GM21737 (cell line): ENCODE data around the gene PCSK5.

Experiments used
- ATAC-seq: cut with Tn5 transposase; IDR thresholded peaks from one replicate; pipeline ENCODE4 v1.9.1; 2021; ENCODE audit warnings: mild to moderate bottlenecking, moderate library complexity; ENCODE audit not compliant: unreplicated experiment

PCSK5 gene

DNA sequence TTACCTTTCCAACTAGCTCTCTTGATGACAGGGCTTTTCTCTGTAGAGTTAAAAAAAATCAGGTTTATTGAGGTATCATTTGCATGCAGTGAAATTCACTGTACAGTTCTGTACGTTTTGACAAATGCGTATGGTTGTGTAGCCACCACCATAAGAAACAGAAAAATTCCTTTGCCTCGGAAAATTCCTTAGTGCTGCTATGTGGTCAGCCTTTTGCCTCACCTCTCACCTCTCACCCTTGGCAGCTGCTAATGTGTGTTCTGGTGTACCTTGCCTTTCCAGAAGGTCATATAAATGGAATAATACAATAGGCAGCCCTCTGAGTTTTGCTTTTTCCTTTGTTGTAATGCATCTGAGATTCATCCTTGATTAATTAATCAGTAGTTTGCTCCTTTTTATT is 28.4 kb downstream of the PCSK5 start:
- ATAC-seq = no peak

DNA sequence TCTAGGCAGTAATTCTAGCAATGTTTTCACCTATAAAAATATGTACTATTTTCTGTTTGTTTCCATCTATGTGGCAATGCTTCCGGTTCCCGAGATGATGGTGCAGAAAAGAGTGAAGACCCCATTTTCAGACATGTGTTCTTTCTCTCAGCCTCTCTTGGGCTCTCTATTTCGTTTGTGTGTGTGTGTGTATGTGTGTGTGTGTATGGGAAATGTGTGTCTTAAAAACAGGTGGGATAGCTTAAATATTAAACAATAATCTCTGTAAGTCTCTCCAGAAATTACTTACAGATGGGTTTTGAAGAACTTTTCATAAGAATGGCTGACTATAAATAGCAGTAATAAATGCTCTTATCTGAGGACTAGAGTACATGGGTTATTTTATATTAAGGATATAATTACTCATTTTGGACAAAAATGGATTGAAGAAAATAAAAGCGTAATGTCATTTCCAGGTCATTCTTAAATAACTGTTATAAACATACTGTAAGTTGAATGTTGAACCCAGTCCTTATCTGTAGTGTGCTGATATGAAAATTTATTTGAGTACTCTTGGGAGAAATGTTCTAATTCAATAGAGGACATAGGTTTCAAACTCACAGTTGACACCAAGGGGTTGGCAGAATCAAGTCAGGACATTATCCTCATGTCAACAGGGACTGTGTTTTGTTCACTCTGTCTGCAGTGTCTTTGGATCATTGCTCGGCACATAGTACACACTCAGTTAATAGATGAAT is 31.1 kb downstream of the PCSK5 start:
- ATAC-seq = no peak

DNA sequence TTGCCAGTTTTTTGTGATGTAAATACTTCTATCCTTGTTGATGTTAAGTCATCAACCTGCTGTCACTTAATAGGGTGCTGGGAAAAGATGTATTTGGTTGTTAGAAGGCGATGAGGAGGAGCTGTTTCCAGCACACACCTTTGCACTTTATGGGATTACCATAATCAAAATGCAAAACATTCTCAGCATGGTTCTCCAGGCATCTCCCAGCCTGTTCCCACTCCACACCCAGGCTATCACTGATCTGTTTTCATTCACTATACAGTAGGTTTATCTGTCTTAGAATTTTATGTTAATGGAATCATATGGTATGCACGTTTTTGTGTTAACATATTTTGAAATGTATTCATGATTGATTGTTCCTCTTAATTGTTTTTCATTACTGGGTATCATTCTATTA is 35.9 kb downstream of the PCSK5 start:
- ATAC-seq = no peak

DNA sequence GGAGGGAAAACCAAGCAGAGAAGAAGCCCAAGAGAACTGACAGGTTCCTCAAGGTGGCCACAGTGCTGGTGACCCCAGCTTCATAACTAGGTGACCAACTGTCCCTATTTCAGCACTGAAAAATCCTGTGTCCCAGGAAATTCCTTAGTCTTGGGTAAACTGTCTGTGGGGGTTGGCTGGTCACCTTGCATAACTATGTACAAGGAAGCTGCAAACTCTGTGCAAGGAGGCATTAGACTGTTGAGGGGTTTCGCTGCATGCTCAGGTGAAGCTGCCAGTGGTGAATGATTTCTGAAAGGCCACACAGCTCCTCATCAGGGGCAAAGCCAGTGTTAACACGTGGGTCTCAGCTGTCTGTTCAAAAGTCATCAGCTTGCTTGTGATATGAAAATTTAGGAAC is 36.9 kb downstream of the PCSK5 start:
- no peak for ATAC-seq

DNA sequence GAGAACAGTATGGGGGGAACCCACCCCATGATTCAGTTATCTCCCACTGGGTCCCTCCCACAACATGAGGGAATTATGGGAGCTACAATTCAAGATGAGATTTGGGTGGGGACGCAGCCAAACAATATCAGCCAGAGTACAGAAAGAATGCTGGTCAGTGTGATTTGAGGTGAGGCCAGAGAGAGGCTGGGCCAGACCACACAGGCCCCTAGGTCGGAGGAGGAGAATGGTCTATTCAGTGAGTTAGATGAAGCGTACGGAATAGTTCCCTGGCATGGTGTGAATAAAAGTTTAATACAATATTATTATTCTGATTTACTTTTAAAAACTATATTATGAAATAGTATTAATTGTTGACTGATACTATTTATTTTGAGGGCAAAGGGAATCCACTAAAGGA is 39.7 kb downstream of the PCSK5 start:
- ATAC-seq = no peak

DNA sequence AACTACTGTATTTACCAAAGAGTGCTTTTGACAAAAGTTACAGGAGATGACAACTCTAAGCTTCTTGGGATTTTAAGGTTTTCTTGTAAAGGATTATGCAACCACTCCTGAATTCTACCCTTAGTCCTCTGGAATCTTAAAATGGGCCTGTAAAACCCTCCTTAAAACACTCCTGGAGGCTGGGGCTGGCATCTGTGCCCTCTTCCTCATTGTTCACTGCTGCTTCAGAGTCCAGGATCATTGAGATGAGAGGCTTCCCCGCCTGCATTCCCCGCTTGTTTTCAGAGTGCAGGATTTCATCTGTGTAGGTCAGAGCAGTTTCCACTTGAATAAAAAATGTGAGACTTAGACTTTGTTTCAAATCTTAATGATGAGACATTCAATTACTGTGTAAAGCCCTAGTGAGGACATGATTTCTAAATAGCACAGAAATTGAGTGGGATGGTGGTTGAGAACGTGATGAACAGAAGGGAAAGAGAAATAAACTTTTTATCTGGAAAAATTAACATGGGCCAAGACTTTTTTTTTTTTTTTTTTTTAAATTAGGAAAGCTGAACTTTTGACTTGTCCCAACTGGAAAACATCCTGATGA is 40.4 kb downstream of the PCSK5 start:
- no peak for ATAC-seq

DNA sequence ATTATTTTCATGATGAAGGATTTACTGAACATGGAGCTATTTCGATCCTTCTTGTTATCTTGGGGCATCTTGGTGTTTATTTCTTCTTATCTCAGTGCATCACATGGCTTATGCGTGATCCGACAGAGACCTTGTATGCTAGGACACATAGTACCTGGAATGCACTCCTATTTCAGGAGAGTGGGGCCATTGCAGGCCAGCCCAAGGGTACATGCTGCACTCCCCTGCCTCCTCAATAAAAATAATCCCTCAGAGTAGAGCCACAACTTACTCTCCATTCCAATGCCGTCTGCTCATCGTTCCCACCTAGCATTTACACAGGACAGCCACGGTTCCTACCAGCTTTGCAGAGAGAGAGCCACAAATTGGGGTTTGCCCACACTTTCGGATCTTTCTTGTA is 43.5 kb downstream of the PCSK5 start:
- no peak for ATAC-seq

DNA sequence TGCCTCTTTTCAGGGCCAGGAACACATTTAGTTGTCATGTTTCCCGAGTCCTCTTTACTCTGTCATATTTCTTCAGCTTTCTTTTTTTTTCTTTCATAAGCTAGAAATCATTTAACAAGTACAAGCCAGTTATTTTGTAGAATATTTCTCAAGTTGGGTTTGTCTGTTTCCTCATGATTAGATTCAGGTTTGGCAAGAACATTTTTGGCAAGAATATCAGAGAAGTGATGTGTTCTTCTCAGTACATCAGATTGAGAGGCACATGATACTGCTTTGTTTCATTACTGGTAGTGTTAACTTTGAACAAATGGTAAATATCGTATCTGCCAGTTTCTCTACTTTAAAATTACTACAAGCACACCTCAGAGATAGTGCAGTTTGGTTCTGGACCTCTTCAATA is 45.1 kb downstream of the PCSK5 start:
- no peak for ATAC-seq

DNA sequence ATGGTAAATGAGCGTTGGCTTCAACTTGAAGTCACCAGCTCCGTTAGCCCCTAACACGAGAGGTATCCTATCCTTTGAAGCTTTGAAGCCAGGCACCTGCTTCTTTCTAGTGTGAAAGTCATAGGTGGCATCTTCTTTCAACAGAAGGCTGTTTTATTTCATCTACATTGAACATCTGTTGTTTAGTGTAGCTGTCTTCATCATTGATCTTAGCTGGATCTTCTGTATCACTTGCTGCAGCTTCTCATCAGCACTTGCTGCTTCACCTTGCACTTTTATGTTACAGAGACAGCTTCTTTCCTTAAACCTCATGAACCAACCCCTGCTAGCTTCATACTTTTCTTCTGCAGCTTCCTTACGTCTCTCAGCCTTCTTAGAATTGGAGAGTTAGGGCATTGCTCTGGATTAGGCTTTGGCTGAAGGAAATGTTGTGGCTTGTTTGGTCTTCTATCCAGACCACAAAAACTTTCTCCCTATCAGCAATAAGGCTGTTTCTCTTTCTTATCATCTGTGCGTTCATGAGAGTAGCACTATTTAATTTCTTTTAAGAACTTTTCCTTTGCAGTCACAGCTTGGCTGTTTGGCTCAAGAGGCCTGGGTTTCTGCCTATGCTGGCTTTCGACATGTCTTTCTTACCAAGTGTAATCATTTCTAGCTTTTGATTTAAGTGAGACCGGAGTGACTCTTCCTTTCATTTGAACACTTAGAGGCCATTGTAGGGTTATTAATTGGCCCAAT is 47.2 kb downstream of the PCSK5 start:
- no peak for ATAC-seq

DNA sequence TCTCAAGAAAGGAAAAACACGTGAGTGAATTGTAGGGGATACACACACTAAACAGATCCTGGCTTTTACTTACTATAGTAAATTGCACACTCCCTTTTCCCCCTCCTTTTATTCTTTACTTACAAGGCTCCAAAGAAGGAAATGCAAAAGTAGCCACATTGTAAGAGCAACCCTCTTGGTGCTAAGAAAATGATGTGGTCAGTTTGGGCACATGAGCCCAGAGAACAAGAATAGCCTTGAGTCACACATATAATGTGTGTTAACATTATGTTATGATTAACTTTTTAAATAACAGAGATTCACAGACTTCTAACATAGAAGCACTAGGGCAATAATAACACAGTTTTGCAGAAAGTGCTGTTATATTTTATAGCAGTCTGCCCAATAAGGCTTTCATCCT is 48.5 kb downstream of the PCSK5 start:
- no peak for ATAC-seq

DNA sequence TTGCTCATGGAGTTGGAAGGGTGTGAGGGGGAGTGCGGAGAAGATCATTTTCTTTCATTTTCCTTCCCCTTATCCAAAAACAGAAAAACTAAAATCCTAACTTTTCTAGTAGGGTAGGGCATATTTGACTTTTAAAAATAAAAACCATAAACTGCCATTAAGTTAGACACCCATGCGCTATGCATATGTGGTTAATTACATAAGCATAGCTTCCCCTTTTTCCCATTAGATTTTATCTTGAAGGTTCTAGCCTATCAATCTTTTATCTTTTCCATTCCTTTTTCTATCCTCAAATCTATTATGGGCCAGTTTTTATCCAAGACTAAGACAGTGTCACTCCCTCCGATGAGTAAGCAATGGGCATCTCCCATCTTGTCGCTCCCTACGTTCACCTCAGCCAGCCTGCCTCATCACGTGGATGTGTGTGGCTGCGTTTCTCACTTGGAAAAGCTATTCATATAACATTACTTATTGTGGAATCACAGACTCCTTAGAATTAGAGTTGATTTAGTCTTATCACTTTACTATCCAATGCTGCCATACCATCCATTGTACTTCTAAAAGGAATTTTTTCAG is 49.2 kb downstream of the PCSK5 start:
- no peak for ATAC-seq

DNA sequence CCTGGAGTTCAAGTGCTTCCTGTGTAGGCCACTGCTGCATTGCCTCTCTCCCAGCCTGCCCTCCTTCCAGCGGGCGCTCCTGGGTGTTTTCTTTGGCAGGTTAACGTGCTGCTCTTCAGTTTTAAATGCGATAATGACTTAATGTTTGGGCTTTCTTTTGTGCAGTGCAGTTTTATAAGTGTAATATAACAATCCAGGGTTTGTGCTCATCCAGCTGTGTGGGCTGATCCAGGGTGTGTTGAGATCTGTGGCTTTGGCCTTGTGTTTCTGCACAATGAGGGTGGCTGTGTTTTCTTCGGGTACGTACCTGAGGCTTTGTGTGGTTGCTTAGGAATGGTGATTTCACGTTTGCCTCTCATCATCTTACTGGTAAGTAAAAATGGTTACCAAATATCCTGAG is 50.6 kb downstream of the PCSK5 start:
- no peak for ATAC-seq

DNA sequence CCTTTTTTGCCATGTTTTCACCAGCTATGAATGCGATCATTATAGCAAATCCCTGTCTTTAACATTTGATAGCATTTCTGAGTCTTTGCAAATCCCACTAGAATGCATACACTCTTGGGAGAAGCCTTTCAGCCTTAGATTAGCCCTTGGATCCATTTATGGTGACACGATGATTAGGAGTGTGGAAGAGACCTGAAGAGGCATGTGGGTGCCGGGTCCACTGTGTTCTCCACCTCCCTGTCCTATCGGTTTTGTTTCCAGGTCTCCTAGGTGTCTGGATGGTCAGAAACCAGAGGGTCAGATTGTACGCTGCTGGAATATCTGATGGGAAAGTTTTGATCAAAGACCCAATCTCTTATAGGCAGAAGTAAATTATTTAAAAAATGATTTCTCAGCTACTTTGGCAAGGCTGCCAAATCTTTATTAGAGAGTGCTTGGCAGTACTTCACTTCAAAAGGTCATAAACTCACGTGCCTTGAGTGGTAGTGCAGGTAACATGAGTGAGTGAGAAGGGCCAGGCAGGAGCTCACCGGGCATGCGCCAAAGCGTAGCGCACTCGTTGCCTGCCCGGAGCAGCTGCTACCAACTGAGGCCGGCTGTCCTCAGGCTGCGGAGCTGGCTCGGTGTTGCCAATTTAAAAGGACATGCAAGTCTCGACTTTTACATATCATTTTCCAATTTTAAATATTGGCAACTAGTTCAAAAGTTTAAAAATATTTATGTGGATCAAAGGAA is 51.3 kb downstream of the PCSK5 start:
- no peak for ATAC-seq

DNA sequence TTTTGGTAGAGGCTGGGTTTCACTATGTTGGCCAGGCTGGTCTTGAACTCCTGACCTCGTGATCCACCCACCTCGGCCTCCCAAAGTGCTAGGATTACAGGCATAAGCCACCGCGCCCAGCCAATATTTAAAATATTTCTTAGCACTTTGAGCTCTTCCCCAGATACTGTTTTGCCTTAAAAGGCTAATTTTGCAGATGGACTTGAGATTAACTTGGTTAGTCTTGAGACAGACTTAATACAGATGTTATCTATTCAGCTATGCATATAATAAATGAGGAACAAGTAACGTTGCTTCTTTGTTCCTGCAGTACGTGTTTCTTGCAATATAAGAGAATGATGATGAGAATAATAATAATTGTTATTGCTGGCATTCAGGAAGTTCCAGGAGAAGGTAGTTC is 56.3 kb downstream of the PCSK5 start:
- ATAC-seq = no peak

DNA sequence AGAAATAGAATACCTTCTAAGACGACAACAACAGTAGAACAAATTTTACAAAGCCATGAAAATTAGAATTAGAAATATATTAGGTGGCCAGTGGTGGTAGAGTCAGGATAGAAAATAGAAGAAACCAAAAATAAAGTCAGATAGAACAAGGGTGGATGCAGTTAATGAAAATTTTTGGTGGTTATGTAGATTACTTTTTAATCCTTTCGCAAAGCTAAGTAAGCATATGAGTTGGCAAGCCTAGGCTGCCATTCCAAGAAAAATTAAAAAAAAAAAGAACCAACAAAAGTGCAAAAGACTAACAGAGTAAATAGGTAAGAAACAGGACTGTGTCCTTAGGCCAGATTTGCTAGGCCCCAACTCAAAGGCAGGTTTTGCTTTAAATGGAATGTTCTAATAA is 56.8 kb downstream of the PCSK5 start:
- no peak for ATAC-seq

DNA sequence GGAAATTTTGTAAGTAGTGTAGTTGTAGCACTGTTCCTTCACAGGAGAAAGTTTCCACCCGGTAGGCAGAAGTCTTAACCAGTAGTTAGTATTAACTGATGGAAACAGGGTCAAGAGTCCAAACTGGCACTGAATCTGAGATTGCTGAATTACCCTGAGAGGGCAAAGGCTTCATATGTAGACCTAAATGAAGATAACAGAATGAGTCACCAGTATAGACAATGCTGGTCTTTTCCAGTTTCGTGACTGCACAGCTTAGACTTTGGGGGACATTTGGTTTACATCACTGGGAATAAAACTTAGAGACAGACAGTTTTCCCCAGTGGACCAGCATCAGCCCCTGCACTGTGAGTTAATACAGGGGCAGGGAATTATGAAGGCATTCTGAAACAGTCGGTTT is 60.5 kb downstream of the PCSK5 start:
- no peak for ATAC-seq

DNA sequence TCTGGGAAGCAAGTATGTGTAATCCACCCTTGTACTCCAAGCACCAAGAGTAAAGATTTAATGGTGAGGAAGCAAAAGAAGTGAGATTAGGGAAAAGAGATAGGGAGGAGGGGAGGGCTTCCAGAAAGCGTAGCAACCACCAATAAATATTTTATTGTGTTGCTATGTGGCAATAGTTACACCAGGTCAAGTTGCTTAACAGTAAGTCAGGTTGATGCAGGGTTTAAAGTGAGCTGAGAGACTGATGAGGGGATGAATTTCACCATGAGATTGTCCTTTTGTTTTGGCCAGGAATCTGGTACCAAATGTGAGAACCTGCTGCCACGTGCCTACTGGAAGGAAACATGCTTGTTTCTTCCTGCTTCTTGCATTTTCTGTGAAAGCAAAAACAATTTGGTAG is 62.7 kb downstream of the PCSK5 start:
- no peak for ATAC-seq

DNA sequence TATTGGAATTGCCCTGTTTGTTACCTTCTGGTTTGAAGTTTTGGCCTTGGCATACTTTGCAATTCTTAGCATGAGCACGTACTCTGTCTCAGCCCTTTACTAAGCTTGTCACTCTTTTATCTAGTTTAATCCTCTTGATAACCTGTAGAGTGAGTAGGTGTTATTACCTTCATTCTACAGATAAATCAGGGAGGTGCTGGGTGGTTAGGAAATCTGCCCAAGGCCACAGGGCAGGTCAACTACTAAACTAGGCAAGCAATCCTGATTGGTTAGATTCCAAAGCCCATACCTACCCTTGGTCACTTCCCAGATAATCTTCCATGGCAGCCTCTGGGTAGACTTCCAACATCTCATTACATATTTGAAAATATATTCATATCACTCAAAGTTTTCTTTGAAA is 65.7 kb downstream of the PCSK5 start:
- no peak for ATAC-seq

DNA sequence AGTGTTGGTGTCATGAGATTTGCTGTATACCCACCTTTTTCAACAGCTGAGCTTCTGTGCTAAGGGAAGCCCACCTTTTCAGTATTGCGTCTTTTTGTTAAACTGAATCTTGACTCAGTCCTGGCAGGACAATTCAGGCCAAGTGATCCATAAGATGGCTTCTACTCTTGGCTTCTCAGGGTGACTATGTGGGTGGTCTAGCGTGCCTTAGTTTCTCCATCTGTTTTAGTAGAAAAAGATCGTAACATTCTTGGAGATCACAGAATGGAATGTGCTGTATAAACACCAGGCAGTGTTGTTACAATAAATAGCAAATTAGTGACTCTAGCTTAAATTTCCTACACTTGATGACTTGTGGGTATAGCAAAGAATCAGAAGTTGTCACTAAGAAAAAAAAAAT is 66.6 kb downstream of the PCSK5 start:
- ATAC-seq = no peak

DNA sequence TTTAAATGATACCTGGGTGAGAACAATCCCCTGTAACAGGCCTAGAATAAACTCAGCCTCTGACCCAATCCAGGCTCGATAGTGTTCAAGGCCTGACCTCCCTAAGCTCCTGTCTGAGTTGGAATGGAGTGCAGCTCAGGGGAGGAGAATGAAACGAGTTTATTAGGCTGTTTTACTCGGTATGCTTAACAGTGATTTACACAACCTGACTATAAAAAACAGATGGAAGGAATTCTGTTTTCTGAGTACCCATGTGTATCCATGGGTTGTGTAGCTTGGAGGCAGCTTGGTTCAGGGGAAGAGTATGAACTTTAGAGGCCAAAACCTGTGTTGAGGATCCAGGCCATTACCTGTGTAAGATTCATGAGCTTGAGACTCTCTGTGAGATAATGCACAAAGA is 67.8 kb downstream of the PCSK5 start:
- no peak for ATAC-seq

DNA sequence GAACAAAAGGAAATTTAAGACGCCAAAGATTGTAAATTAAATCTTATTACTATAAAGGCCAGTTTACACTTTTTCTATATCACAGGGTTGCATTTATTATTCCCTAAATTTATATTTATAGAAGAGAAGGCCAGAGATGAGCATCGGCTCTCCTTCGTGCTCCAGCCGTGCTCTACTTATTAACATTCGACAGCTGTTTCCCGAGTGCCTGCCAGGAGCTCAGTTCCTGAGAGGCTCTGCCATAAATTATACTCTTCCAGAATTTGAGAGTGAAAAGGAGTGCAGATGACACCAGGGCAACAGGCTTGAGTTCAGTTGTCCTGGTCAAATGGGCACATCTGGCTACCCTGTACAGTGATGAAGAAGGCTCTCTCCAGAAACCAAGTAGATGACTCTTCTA is 70.1 kb downstream of the PCSK5 start:
- ATAC-seq = no peak
